OCI-LY7 (cell line): ENCODE data around the gene CREB5. TPM values are rescaled to one million over a fixed set of nuclear protein-coding genes. Genes with fewer than 3 reads are reported as not detected.

Source experiments
- BruUV-seq: library from RNA; stranded (reverse); fragments of 400-500 nt; replicated peaks from 2 replicates; lab custom pipeline; 2021; lab: Mats Ljungman, UMichigan
- CTCF ChIA-PET: fragments of 300-600 bp; sonication (Branson Sonifier 250); formaldehyde crosslinking; loops from one replicate; lab custom pipeline; 2022; ENCODE audit warnings: antibody characterized with exemption; ENCODE audit not compliant: unreplicated experiment; lab: Charles Lee
- POLR2A ChIA-PET: fragments of 300-600 bp; sonication (Branson Sonifier 250); formaldehyde crosslinking; loops from one replicate; lab custom pipeline; 2022; ENCODE audit warnings: antibody characterized with exemption; lab: Charles Lee
- DNase-seq: peaks from one replicate; pipeline ENCODE4 v3.0.0-alpha.2; 2015; ENCODE audit warnings: low spot score
- H2AFZ ChIP-seq: fragments of 200-600 bp; sonication (generic), shearing (Covaris generic); 2 replicates; pipeline ENCODE4 v1.6.1; 2014; ENCODE audit warnings: mild to moderate bottlenecking, antibody characterized with exemption, low read length, moderate library complexity
- H3K27ac ChIP-seq: fragments of 200-600 bp; sonication (generic); 2 replicates; pipeline ENCODE4 v1.5.1; 2014; ENCODE audit warnings: mixed run types, low read depth, mild to moderate bottlenecking, moderate library complexity, low read length, inconsistent platforms; ENCODE audit not compliant: poor library complexity, severe bottlenecking
- H3K36me3 ChIP-seq: fragments of 200-600 bp; sonication (generic); 2 replicates; pipeline ENCODE4 v1.6.1; 2014; ENCODE audit warnings: mild to moderate bottlenecking, antibody characterized with exemption, low read length, moderate library complexity, mixed read lengths; ENCODE audit not compliant: insufficient read depth
- H3K4me1 ChIP-seq: fragments of 200-600 bp; sonication (generic); 2 replicates; pipeline ENCODE4 v1.5.1; 2014; ENCODE audit warnings: mild to moderate bottlenecking, low read length; ENCODE audit not compliant: insufficient read depth, poor library complexity, severe bottlenecking
- H3K4me2 ChIP-seq: fragments of 200-600 bp; sonication (generic); 2 replicates; pipeline ENCODE4 v1.6.1; 2014; ENCODE audit warnings: mild to moderate bottlenecking, low read length
- H3K4me3 ChIP-seq: fragments of 200-600 bp; sonication (generic); 2 replicates; pipeline ENCODE4 v1.5.1; 2014; ENCODE audit warnings: mild to moderate bottlenecking, low read depth, low read length; ENCODE audit not compliant: poor library complexity, severe bottlenecking
- H3K79me2 ChIP-seq: fragments of 200-600 bp; sonication (generic); 2 replicates; pipeline ENCODE4 v1.6.1; 2016; ENCODE audit warnings: low read depth, mild to moderate bottlenecking, low read length, moderate library complexity, mixed read lengths; ENCODE audit not compliant: insufficient read depth
- H3K9me2 ChIP-seq: fragments of 200-600 bp; sonication (generic); 2 replicates; pipeline ENCODE4 v1.6.1; 2016; ENCODE audit warnings: mild to moderate bottlenecking, low read length, mixed read lengths; ENCODE audit not compliant: insufficient read depth
- H3K9me3 ChIP-seq: fragments of 200-600 bp; sonication (generic); 2 replicates; pipeline ENCODE4 v1.6.1; 2014; ENCODE audit warnings: mild to moderate bottlenecking, mixed run types, low read length, mixed read lengths
- H4K20me1 ChIP-seq: fragments of 200-600 bp; sonication (generic); 2 replicates; pipeline ENCODE4 v1.6.1; 2014; ENCODE audit warnings: mild to moderate bottlenecking, antibody characterized with exemption, low read length, moderate library complexity, mixed read lengths; ENCODE audit not compliant: insufficient read depth
- CTCF ChIP-seq: fragments of 200-600 bp; sonication (generic); conservative IDR thresholded peaks from 2 replicates; pipeline ENCODE4 v1.5.1; 2014; ENCODE audit warnings: mild to moderate bottlenecking, antibody characterized with exemption, low read length, moderate library complexity, mixed read lengths
- EZH2phosphoT487 ChIP-seq: fragments of 200-600 bp; sonication (generic); IDR thresholded peaks from 2 replicates; pipeline ENCODE4 v1.6.1; 2018; ENCODE audit warnings: low read depth, borderline replicate concordance, mild to moderate bottlenecking, mixed run types, antibody characterized with exemption, low read length, moderate library complexity, mixed read lengths
- intact Hi-C: fragments of 100-400 bp; cut with micrococcal nuclease; formaldehyde crosslinking; loops from one replicate; pipeline ENCODE4 v1.10.0; 2022; ENCODE audit not compliant: unreplicated experiment
- total RNA-seq, 2 experiments: library from RNA; depleted of rRNA in 1 of 2; stranded (reverse); fragments of >200 nt in 1 of 2; shearing (Covaris generic) in 1 of 2; gene quantifications; 2 replicates each; pipeline ENCODE4 v1.2.3, GENCODE V29; 2014 to 2022

The CREB5 gene
- total RNA-seq, 2 experiments from 2014 or later, result 2.0 to 13.3 TPM

GRCh38 chr7:28732071-28732869 is 320.0 kb downstream of the CREB5 start:
- intact Hi-C loops, result no loop called here
- BruUV-seq, result no TSS peak

DNA sequence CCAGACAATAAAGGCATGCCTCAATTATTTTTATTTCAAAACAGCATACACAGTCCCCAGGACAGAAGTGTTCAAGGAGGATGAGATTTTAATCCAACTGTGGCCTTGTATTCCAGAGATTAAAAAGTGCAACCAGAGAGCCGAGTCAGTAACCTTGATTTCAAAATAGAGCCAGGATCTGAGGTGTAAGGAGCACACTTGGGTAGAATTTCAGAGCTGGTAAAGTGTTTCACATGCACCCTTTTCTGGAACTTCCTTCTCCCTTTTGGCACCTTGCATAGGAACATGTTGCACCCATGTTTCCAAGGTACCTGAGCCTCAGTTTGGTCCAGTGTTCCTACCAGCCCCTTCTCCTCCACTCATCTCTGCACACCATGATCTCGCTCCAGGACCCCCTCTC is 320.7 kb downstream of the CREB5 start:
- no peak for DNase-seq
- no peaks in the 10 kb centered on the region for H3K9me3 ChIP-seq
- no peaks in the 10 kb centered on the region for H3K4me1 ChIP-seq
- ChIA-PET POLR2A (interaction anchor here (0.5 to 1.0 kb wide), 3 partner anchors 282 to 1251 kb away, joined by 5 to 7 read pairs (median 6); no protein-coding TSS in a partner anchor), CTCF (interaction anchor here (0.5 to 0.6 kb wide), 2 partner anchors 8 to 789 kb away, joined by 3 read pairs; no protein-coding TSS in a partner anchor)
- H3K4me3 ChIP-seq, result no peak overlapping the region
- H4K20me1 ChIP-seq, result no peaks in the 10 kb centered on the region; the same call in 1 of the 2 replicates
- intact Hi-C loops, result no loop called here
- H3K4me2 ChIP-seq, result no peak overlapping the region
- no TSS peak for BruUV-seq
- H2AFZ ChIP-seq, result no peak overlapping the region
- TF ChIP-seq CTCF (no peak), EZH2phosphoT487 (no peak)
- no peaks in the 10 kb centered on the region for H3K79me2 ChIP-seq
- no peak overlapping the region for H3K27ac ChIP-seq
- H3K9me2 ChIP-seq, result no peaks in the 10 kb centered on the region
- no peaks in the 10 kb centered on the region for H3K36me3 ChIP-seq

More at GRCh38 chr7:28732071-28732869, 320.0 kb downstream of the CREB5 start:
- no peaks in the 10 kb centered on the region for H3K36me3 ChIP-seq
- no peak overlapping the region for H3K4me2 ChIP-seq
- H3K27ac ChIP-seq, result no peak overlapping the region
- H2AFZ ChIP-seq, result no peak overlapping the region
- ChIA-PET CTCF (interaction anchor here (0.7 kb wide), 1 partner anchor 27 kb away, joined by 3 read pairs; no protein-coding TSS in a partner anchor), POLR2A (interaction anchor here (0.6 to 1.0 kb wide), 5 partner anchors 15 to 1555 kb away, joined by 3 to 7 read pairs (median 5); no protein-coding TSS in a partner anchor)
- H3K4me3 ChIP-seq, result no peak overlapping the region
- no peaks in the 10 kb centered on the region; the same call in 1 of the 2 replicates for H4K20me1 ChIP-seq
- H3K79me2 ChIP-seq, result no peaks in the 10 kb centered on the region
- H3K9me3 ChIP-seq, result no peaks in the 10 kb centered on the region
- H3K9me2 ChIP-seq, result no peaks in the 10 kb centered on the region
- no peaks in the 10 kb centered on the region for H3K4me1 ChIP-seq
- no peak for DNase-seq
- TF ChIP-seq CTCF, result no peak
- no peak for TF ChIP-seq EZH2phosphoT487
